ENCODE results near the gene KRTDAP.

Gene KRTDAP

DNA sequence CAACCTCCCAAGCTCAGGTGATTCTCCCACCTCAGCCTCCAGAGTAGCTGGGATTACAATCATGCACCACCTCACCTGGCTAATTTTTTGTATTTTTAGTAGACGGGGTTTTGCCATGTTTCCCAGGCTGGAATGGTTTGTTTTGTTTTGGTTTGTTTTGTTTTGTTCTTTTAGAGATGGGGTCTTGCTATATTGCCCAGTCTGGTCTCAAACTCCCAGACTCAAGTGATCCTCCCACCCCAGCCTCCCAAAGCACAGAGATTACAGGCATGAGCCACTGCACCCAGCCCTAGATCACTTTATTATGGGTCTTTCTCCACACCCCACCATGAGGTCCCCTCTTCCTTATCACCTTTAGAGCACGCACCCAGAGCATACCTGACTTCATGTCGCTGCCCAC is 8.0 kb upstream of the KRTDAP start:
- H3K4me3 ChIP-seq (ENCODE audit: low read length): no peak overlapping the region
- TF ChIP-seq CTCF (IDR thresholded peaks at IDR 0.05; ENCODE audit: insufficient read depth, low read depth, low read length, missing control alignments): no peak
- no peak for DNase-seq (ENCODE audit: low read depth)

GRCh38 chr19:35497406-35497805 is 7.1 kb upstream of the KRTDAP start:
- no peak overlapping the region for H3K4me3 ChIP-seq (ENCODE audit: low read length)
- DNase-seq (ENCODE audit: low read depth): no peak
- TF ChIP-seq CTCF (IDR thresholded peaks at IDR 0.05; ENCODE audit: insufficient read depth, low read depth, low read length, missing control alignments): no peak

DNA sequence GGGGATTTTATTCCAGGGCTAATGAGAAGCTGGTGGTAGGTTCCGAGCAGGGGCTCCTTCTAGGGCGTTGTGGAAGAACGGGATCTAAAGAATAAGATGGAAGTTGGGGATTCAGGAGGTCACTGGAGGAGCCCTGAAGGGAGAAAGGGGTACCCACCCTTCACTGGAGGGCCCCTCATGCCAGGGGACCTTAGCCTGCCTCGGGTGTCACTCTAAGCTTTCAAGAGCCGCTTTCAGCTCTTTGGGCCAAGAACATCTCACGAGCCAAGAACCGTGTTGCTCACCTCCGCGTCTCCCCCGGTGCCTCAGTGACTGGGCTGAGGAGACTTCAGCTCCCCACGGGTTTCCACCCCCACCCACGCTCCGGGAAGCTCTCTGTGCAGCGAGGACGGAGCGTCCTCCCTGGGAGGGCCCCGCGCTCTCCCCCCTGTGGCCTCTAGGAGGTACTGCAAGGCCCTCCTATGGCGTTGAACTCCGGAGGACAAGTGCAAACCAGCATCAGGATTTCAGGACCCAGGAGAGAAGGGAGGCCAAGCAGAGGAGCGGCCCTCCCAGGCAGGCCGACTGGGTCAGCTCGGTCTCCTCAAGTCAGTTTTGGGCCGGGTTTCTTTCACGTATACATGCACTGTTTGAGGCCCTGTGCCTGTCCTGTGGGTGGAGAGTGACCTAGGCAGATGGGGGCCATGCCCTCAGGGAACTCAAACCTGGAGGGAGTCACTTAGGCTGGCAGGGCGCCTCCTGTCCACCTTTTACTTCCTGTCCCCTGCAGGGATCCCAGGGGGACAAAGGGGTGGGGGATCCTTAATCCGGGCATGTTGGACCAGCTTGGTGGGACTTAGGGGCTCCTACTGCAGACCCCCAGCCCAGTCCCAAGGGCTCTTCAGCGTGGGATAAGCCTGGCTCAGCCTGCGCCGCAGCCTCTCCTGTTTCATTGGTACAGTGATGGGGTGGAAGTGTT is 5.1 kb upstream of the KRTDAP start:
- DNase-seq (ENCODE audit: low read depth): peak; percentile 75
- peak; percentile 98 for TF ChIP-seq CTCF (IDR thresholded peaks at IDR 0.05; ENCODE audit: insufficient read depth, low read depth, low read length, missing control alignments)
- no peak overlapping the region for H3K4me3 ChIP-seq (ENCODE audit: low read length)

DNA sequence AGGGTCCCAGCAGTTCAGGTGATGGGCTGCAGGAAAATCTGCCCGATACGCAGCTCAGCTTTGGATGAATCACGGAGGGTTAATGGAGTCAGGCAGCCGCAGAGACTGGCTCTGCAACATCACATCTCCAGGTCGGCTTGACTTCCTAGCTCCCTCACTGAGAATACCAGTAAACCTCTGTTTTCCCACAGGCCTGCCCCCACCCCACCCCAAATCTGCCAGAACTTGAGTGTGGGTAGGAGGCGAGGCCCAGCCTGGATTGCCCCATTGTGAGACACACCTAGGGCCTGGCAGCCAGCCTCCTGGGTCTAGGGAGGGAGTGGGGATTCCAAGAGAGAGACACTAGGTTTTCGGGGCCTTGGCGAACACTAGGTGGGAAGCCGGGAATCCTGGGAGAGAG is 3.7 kb upstream of the KRTDAP start:
- H3K4me3 ChIP-seq (ENCODE audit: low read length): no peak overlapping the region
- TF ChIP-seq CTCF (IDR thresholded peaks at IDR 0.05; ENCODE audit: insufficient read depth, low read depth, low read length, missing control alignments): no peak
- peak; percentile 76 for DNase-seq (ENCODE audit: low read depth)

GRCh38 chr19:35491836-35492360 is 1.6 kb upstream of the KRTDAP start:
- no peak for DNase-seq (ENCODE audit: low read depth)
- no peak for TF ChIP-seq CTCF (IDR thresholded peaks at IDR 0.05; ENCODE audit: insufficient read depth, low read depth, low read length, missing control alignments)
- no peak overlapping the region for H3K4me3 ChIP-seq (ENCODE audit: low read length)

DNA sequence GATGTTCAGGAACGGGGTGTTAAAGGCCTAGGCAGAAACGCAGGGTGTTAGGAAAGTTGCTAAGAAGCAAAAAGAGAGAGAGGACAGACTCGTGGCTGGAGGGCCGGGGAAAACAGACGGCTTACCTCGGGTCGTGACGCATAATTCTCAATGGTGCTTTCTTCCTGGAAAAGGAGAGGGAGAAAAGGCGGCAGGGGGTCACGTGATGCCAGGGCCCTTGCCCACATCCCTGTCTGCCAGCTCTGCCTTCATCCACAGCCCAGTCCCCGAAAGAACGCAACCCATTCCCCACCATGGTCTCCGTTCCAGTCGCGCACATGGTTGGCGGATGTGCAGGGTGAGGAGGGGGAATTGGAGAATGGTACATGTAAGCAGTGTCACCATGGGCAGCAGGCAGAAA is 1.6 kb downstream of the KRTDAP start:
- DNase-seq (ENCODE audit: low read depth): no peak
- no peak for TF ChIP-seq CTCF (IDR thresholded peaks at IDR 0.05; ENCODE audit: insufficient read depth, low read depth, low read length, missing control alignments)
- no peak overlapping the region for H3K4me3 ChIP-seq (ENCODE audit: low read length)

Data from epithelial cell of esophagus (primary cell).